NCI-H2227 (cell line): ENCODE results near the gene OPN1MW2.
"Not testable (repeated sequence)": the region's sequence is repeated elsewhere in the genome, so short reads cannot be mapped to it uniquely, and the experiment has no call there.

Source experiments
- DNase-seq: peaks from one replicate; lab custom pipeline; 2025; ENCODE audit not compliant: unreplicated experiment; lab: John Stamatoyannopoulos, UW

OPN1MW2 gene

GRCh38 chrX:154263072-154263471 lies 43.5 kb downstream of the OPN1MW2 start:
- not testable (repeated sequence) for DNase-seq

GRCh38 chrX:154269245-154269644 lies 49.7 kb downstream of the OPN1MW2 start:
- DNase-seq: not testable (repeated sequence)
